ENCODE data around the gene FBXW2. TPM values are rescaled to one million over a fixed set of nuclear protein-coding genes. Genes with fewer than 3 reads are reported as not detected.
A peak's percentile ranks its signal among the peaks of the same experiment; 100 is the strongest.
"Not testable (repeated sequence)": the region's sequence is repeated elsewhere in the genome, so short reads cannot be mapped to it uniquely, and the experiment has no call there.

The FBXW2 gene
- total RNA-seq, 1 donor from 2014 or later: 25.8 TPM

DNA sequence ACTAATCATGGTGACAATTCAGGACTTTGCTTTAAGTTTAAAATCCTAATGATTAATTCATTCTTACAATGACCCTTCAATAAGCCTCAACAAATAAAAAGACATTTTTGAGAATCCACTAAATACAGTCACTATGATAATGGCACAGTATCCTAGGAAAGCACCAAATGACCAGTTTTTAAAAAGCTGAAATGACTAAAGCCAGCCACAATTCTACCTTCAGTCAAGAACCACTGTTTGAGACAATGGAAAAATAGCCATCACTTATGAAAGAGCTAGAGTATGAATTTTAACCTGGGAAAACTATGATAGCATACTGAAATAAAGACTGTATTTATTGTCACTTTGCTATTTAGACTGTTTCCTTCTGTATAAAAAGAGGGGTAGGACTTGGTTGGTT is 14.0 kb downstream of the FBXW2 start:
- no peak for DNase-seq (ENCODE audit: low read depth in 2 of 2)

DNA sequence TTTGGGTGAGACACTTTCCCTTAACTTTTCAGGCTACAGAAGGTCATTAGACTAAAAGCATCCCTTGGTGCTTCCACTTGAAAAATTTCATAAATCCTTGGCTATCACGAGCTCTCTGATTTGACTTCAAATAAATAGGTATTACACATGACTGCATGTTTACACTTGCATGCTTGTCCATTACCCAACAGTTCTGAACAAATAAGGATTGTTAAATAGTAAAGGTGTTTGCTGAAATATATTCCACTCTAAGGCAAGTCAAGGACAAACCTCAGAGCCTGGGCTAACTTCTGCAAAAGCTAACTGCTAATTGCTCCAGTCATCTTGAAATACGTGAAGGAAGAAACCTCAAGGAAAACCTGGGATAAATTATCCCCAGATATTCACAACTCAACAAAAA is 14.5 kb downstream of the FBXW2 start:
- no peak for DNase-seq (ENCODE audit: low read depth in 2 of 2)

DNA sequence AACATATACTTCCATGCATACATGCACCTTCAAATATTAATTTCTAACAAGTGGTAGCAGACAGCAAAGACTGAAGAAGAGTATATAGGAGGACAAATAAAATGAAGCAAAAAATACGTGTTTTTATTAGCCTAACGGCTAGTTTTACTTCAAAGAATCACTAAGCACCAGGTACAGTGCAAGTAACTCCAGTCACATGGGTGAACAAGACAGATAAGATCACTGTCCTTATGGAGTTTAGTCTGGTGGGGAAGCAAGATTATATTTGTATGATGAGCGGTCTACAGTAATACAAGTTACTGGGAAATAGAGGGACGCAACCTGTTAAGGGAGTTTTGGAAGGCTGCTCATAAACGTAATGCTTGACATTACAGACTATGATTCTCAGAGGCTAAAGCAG is 16.0 kb downstream of the FBXW2 start:
- DNase-seq (ENCODE audit: low read depth in 2 of 2): no peak

DNA sequence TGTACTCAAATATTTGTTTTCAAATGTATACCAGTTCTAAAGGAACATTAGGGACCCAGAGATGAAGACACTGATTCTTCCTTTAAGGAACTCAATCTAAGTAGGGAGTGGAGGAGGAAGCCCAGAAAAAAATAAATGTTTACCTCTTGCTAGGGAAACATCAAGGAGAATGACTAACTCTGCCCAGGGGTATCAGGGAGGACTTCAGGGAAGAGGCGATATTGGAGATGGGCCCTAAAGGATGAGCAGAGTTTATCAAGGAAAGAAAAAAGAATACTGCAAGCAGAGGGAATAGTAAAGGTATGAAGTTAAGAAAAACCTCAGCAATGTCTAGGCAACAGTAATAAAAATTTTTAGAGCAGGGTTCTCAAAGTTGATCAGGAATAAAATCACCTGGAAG is 16.4 kb downstream of the FBXW2 start:
- DNase-seq (ENCODE audit: low read depth in 2 of 2): no peak

DNA sequence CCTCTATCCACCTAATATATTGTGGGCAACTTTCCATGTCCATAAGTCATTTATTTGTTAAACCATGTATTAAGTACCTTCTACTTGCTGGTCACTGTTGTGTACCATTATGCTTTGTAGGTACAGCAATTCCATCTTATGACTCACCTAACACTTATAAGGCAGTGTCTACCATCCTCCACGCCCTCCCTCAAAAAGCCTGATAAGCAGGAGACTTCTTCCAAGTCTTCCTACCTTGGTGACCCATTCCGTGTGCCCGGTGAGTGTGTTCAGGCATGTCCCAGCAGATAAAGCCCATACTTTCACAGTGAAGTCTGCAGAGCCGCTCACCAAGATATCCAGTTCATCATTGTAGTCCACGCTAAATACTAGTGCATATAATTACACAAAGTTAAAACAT is 17.4 kb downstream of the FBXW2 start:
- no peak for DNase-seq (ENCODE audit: low read depth in 2 of 2)

DNA sequence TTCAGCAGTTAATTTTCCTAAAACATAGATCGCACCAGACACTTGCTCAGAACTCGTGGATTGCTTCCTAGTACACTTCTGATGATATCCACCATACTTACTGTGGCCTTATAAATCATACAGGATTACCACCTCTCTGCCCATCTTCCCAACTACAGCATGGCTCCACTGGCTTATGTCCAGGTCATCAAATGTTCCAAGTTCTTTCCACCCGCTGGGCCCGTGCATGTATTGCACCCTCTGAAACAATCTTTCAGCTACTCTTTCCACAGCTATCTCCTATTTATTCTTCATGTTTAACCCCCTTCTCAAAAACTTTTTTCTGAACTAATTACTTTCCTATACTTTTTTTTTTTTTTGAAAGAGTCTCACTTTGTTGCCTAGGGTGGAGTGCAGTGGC is 18.5 kb downstream of the FBXW2 start:
- no peak for DNase-seq (ENCODE audit: low read depth in 2 of 2)

DNA sequence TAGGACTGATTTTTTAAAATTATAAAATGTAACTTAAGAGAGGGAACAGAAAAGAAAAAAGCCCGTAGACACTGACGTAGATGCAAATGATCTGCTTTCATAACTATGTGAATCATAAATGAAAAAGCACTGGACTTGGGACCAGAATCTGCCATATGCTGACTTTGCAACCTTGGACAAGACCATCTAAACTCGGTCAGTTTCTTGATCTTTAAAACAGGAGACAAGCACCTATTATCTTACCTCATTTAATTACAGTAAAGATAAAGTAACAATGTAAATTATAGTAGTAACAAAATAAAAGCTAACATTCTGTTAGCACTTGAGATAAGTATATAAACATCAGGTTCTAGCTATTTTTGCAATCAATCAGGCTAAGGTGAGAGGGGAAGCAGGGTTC is 20.0 kb downstream of the FBXW2 start:
- DNase-seq (ENCODE audit: low read depth in 2 of 2): no peak

DNA sequence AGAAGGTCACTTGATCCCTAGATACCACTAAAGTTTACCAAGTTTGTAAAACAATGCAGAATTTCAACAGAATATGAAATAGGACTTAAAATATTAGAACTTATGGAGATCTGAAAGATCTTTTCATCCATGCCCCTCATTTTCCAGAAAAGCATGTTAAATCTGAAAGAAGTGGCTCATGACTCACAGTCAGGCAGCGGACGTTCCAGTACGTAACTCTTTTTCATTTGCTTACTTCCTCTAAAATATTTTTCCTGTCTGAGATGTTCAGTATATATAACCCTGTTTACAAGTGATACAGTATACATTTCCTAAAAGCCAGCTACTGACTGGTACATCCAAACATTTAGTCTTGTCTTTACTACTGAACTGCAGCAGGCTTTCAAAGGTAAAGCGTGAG is 22.3 kb downstream of the FBXW2 start:
- DNase-seq (ENCODE audit: low read depth in 2 of 2): peak in 1 of 2 donors; percentile 29

DNA sequence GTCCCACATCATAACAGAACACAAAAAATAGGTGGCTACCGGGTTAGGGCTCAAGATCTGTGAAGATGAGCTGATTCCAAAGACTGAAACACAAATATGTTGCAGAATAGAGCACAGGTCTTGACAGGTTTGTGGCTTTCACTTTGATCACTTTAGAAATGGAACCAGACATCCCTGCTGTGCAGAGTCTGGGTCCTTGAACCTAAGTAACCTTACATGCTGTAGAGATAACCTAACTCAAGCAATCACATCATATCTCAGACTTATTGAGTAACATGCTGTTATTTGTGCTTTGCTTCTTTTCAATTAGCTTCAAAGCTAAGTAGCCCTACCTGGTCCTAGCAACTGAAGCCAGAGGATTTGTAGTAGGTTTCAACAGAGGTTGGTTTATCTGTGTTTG is 24.3 kb downstream of the FBXW2 start:
- DNase-seq (ENCODE audit: low read depth in 2 of 2): no peak

DNA sequence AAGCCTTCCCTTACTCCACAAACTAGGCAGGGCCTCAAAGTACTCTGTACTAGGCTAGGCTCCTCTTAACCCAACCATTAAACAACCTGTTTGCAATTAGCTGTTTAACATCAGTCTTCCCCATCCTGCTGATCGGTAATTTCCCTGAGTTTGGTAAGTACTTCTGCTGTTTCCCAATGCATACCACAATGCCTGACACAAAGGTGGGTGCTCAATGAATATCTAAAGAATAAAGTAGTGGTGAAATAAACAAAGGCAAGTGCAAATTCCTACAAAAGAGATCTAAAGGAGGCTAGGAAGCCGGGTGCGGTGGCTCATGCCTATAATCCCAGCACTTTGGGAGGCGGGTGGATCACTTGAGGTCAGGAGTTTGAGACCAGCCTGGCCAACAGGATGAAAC is 25.0 kb downstream of the FBXW2 start:
- DNase-seq (ENCODE audit: low read depth in 2 of 2): no peak

DNA sequence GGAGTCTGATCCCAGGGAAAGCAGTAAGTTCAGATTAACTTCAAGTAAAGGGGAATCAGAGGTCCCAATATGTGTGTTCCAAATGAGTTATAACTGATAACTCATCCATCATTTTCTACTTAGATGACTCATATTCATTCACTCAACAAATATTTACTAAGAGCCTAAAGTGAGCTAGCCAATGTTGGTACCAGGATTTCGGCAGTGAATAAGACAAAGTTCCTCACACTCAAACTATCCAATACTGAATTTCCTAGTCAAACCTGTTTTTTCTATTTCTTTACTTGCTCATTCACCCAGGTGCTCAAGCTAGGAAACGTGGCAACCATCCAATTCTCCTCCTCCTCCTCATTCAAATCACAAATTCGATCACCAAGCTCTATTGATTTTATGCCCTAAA is 25.8 kb downstream of the FBXW2 start:
- no peak for DNase-seq (ENCODE audit: low read depth in 2 of 2)

DNA sequence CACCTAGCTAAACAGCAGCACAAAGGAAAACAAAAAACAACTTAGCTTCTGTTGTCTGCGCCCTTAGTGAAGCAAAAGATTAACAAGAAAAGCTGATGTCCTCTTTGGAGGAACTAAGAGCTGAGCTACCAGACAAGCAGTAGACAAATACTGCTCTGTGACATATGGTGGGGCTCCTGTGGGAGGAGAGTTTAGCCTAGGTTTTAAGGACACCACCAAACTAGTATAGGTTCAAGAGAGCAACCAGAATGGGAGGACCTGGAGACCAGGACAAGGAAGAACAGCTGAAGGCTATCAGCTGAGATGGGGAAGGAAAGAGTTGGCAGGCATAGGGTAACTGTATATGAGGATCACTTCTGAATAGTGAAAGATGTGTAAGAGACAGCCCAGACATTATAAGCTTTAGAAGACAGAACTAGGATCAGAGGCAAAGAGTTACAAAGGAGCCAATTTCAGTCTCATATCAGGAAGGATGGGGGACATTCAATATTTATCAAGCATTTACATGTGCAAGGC is 27.2 kb downstream of the FBXW2 start:
- no peak for DNase-seq (ENCODE audit: low read depth in 2 of 2)

DNA sequence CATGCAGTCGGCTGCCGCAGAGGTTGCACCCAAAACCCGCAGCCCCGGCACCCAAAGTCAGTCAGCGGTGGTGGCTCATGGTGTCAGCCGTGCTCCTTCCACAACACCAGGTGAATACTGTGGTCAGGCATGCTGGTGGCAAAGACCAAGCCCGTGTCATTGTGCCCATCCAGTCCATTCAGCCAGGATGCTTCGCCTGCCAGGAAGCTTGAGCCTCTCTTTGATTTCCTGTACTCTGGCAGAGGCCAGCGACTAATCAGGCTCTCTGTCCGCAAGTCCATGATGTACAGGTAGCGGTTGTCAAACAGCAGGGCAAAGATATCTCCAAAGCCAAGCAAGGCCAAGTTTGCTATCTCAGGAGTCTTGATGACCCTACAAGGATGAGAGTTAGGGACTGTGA is 28.7 kb downstream of the FBXW2 start:
- DNase-seq (ENCODE audit: low read depth in 2 of 2): no peak

DNA sequence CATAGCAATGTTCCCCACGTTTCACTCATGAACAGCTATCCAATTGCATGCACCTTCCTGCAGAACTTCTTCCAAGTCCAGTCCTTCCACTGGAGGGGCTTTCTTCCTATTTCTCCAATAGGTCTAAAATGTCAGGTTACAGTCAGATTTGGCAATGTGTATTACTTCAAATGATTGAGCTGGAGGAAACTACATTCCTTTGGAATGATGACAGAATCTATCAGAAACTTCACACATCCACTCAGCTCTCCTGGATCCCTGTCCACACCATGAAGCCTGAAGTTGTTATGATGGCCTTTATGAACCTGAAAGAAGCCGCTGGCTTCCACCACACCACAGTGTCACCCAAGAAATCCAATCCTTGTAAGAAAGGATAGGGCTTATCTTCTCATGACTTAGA is 32.2 kb downstream of the FBXW2 start:
- no peak for DNase-seq (ENCODE audit: low read depth in 2 of 2)

DNA sequence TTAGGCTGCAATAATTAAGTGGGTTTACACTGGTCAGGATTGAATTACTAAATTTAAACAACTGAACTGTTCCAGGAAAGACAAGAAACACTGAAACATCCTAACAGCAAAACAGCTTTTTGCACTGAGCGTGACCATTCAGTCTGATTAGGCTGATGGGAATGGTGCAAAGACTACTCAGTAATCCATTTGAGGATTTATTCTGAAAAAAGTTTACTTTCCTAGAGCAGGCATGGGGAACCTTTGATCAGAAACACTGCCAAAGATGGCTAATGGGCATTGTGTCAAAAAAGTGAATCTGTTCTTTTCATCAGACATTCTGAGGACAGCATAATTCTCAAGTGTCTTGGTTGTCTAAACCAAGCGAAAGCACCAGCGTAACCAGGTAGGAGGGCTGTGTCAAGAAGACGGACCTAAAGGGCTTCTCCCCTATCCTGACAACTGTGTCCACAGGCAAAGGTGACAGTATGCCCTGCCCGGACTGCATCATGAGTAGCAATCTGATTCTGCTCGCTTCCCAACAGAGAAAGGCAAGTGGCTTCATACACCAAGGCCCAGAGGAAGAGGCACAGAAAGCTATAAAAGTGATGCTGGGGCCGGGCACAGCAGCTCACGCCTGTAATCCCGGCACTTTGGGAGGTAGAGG is 33.3 kb downstream of the FBXW2 start:
- no peak for DNase-seq (ENCODE audit: low read depth in 2 of 2)

DNA sequence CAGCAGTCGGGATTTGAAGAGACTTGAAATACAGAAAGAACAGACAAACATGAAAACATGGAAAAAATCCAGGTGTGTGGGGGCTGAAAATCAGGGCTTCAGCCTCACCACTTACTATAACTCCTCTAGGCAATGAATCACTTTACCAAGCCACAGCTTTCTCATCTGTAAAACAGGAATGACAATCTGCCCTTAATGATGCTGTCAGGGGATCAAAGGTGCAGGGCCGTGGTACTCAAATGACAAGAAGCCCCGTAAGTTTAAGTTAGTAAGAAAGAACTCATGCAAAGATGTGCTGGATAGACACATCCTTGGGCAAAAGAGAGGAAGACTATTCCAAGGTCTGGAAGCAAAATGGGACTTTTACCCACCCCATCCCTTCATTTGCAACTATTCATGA is 34.7 kb downstream of the FBXW2 start:
- no peak for DNase-seq (ENCODE audit: low read depth in 2 of 2)

DNA sequence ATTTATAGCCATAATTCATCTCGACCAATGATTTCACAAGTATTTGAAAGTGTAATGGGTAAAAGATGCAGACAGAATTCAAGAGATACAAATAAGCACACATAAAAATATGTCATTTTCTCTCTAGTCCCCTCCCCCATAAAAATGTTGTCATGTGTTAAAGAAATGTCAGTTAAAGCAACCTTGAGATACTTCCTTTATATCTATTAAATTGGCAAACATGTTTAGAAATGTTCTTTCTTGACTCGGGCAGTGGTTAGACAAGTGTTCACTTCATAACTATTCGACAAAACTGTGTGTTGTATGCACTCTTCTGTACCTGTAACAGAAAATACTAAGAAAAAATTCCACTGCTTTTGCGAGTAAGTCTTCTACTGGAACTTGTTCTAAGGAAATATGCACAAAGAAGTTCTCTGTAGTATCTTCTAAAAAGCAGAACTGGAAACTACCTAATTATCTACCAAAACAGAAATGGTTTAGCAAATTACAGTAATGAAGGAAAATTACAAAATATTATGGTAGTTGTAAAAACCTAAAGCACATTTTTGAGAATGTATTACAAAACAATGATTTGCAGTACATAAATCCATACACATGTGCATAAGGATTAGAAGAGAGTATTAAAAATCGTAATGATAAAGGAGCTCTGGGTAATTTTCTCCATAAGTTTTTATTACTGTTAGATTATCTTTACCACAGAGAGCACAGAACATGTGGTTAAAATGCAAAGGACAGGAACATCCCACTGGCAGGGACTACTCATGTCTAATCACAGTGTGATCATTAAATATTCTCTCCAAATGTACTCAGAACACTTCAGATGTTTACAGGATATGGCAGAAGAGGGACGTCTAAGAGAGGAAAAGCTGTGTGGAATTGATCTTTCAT is 35.9 kb downstream of the FBXW2 start:
- DNase-seq (ENCODE audit: low read depth in 2 of 2): no peak

DNA sequence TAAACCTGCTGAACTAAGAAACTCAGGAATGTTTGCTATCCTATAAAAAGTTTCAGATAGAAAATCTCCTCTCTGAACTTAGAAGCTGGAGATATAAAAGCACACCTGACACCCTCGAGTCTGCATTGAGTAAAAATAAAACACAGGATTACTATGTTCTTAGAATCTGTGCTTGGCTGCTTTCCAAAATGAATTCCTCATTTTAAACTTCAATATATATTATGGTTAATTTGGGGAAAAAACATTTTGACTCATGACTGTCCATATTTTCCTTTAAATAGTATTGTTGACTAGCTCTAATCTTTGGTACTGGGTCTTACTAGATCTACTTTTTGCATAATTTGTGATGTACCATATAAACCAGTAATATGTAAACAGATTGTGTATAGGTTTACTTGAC is 36.7 kb downstream of the FBXW2 start:
- no peak for DNase-seq (ENCODE audit: low read depth in 2 of 2)

DNA sequence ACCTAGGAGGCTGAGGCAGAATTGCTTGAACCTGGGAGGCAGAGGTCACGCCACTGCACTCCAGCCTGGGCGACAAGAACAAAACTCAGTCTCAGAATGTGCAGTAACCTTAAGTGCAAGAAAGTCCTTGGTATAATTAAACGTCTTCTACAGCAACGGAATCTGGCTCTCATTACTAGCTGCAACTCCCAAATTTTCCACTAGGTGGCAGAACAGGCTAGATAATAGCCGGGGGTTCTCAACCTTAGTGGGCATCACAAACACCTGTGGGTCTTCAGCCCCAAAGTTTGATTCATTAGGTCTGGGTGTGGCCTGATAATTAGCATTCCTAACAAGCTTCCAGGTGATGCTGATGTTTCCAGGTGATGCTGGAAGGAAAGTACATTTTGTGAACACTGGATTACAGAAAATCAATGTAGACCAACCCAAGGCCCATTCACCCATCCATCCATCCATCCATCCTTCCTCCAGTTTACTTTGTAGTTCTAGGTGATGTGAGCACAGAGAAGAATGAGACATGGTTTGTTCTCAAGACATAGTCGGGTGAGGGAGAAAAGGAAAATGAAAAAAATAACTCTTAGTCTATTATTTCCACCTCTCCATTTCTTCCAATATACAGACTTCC is 37.3 kb downstream of the FBXW2 start:
- DNase-seq (ENCODE audit: low read depth in 2 of 2): peak; percentile 45 to 59

DNA sequence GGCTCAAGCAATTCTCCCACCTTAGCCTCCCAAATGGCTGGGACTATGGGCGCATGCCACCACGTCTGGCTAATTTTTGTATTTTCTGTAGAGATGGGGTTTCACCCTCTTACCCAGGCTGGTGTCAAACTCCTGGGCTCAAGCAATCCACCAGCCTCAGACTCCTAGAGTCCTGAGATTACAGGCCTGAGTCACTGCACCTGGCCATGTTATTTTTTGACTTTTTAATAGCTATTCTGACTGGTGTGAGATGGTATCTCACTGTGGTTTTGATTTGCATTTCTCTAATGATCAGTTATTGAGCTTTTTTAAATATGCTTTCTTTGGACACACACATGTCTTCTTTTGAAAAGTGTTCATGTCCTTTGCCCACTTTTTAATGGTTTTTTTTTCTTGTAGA is 38.2 kb downstream of the FBXW2 start:
- no peak for DNase-seq (ENCODE audit: low read depth in 2 of 2)

DNA sequence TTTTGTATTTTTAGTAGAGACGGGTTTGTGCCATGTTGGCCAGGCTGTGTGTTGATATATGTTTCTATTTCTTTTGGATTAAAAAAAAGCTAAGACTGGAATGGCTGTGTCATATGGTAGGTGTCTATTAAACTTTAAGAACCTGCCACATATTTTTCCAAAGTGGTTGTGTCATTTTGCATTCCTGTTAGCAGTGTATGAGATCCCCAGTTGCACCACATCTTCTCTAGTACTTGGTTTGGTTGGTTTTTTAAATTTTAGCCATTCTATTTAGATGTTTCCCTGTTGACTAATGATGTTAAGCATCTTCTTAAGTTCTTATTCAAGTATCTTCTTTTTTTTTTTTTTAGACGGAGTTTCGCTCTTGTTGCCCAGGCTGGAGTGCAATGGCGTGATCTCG is 42.8 kb downstream of the FBXW2 start:
- DNase-seq (ENCODE audit: low read depth in 2 of 2): no peak

DNA sequence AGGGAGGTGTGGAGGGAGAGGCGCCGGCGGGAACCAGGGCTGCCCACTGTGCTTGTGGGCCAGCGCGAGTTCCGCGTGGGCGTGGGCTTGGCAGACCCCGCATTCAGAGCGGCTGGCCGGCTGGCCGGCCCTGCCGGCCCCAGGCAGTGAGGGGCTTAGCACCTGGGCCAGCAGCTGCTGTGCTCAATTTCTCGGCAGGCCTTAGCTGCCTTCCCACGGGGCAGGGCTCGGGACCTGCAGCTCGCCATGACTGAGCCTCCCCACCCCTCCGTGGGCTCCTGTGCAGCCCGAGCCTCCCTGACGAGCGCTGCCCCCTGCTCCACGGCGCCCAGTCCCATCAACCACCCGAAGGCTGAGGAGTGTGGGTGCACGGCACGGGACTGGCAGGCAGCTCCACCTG is 46.9 kb downstream of the FBXW2 start:
- not testable (repeated sequence) for DNase-seq (ENCODE audit: low read depth in 2 of 2)

DNA sequence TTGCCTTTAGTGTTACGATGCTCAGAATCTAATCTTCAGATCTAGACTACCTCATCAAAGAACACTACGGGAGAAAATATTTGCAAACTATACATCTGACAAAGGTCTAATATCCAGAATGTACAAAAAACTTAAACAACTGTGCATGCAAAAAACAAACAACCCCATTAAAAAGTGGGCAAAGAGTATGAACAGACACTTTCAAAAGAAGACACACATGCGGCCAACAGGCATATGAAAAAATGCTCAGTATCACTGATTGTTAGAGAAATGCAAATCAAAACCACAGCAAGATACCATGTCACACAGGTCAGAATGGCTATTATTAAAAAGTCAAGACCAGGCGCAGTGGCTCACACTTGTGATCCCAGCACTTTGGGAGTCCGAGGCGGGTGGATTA is 47.9 kb downstream of the FBXW2 start:
- no peak for DNase-seq (ENCODE audit: low read depth in 2 of 2)
